Measurements from ENCODE around the gene A4GNT. TPM values are rescaled to one million over a fixed set of nuclear protein-coding genes. Genes with fewer than 3 reads are reported as not detected.

A4GNT gene
- total and polyA plus RNA-seq, 2 of the 8 experiments (the other 6 are each of a cell fraction or from before 2014, with no cell fraction given), result not detected

DNA sequence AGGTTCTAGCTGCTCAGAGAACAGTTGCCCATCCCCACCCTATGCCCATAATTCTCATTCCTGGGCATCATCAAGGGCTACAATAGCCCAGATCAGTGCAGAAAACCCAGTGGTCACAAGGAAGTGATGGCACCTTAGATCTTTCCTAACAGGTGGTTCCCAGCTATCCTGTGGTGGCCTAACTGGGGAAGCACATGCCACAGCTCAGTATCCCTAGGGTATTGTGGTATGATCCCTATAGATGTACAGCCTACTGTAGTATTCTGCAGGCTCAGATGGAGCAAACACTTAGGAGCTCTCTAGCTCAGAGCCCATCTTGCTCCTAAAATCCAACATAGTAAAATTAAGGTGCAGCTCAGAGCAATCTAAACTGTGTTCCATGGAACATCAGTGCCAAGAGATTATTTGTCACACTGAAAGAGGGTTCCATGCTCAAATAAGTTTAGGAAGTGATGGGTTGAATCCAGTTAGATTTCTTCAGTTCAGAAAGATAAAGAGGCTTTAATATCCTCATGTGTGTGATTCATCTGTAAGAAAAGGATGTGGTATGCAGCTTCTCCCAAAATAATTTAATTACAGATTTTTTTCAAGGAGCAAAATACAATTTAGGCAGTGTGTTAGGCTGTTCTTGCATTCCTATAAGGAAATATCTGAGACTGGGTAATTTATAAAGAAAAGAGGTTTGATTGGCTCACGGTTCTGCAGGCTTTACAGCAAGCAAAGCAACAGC is 4.4 kb downstream of the A4GNT start (continued):
- TF ChIP-seq, protein P1, sequence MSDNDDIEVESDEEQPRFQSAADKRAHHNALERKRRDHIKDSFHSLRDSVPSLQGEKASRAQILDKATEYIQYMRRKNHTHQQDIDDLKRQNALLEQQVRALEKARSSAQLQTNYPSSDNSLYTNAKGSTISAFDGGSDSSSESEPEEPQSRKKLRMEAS (IDR thresholded peaks at IDR 0.05), result no peak
- TF ChIP-seq SIN3A (conservative IDR thresholded peaks at IDR 0.05 in 1 of 2, IDR thresholded peaks at IDR 0.05 in 1 of 2; ENCODE audit: low read depth in 1 of 2, low read length in 2 of 2), result no peak
- TF ChIP-seq PHF8 (conservative IDR thresholded peaks at IDR 0.05; ENCODE audit: low read depth, low read length), result no peak
- no peak for TF ChIP-seq JUN (IDR thresholded peaks at IDR 0.05; ENCODE audit: low read depth, low read length)
- no peak for TF ChIP-seq BRCA1 (IDR thresholded peaks at IDR 0.05; ENCODE audit: low read depth, low read length)

Measured in H1 (cell line).